Endothelial cell of umbilical vein (primary cell): Measurements from ENCODE around the gene ARHGEF1. TPM values are rescaled to one million over a fixed set of nuclear protein-coding genes. Genes with fewer than 3 reads are reported as not detected.

Experiments
- BruUV-seq: library from RNA; stranded (reverse); fragments of 400-500 nt; replicated peaks from 2 replicates; lab custom pipeline; 2021; lab: Mats Ljungman, UMichigan
- CTCF ChIA-PET: fragments of 300-600, 350-600 bp; sonication (Branson Sonifier 250); formaldehyde crosslinking; loops from one replicate; lab custom pipeline; 2021; ENCODE audit warnings: antibody characterized with exemption, inconsistent platforms; lab: Charles Lee
- POLR2A ChIA-PET: fragments of 300-600, 350-600 bp; sonication (Branson Sonifier 250); formaldehyde crosslinking; loops from one replicate; lab custom pipeline; 2021; ENCODE audit warnings: antibody characterized with exemption, inconsistent platforms; lab: Charles Lee
- DNase-seq: peaks from one replicate; pipeline ENCODE4 v3.0.0-alpha.2; 2011; ENCODE audit warnings: low read depth, low spot score
- FAIRE-seq: peaks from 2 replicates; lab custom pipeline; 2011; peaks lifted over from hg19 to GRCh38; lab: Jason Lieb, UNC
- H2AFZ ChIP-seq: 2 replicates; pipeline ENCODE4 v1.6.0; 2012; ENCODE audit warnings: low read depth, low read length, control low read depth, inconsistent platforms
- H3K27ac ChIP-seq: 2 replicates; pipeline ENCODE4 v1.5.1; 2011; ENCODE audit warnings: low read depth, mild to moderate bottlenecking, control low read depth, low read length, moderate library complexity; ENCODE audit not compliant: insufficient read depth
- H3K27me3 ChIP-seq, 2 experiments: 2 replicates each; pipeline versions ENCODE4 v1.6.0 to v1.6.1; 2011; ENCODE audit warnings: low read length in 2 of 2, mixed read lengths in 1 of 2; ENCODE audit not compliant: control insufficient read depth in 2 of 2, insufficient read depth in 2 of 2
- H3K36me3 ChIP-seq, 2 experiments: 2 replicates in 1 of 2; 3 replicates in 1 of 2; pipeline ENCODE4 v1.5.1; 2011; ENCODE audit warnings: low read length in 2 of 2, mild to moderate bottlenecking in 1 of 2, moderate library complexity in 1 of 2; ENCODE audit not compliant: control insufficient read depth in 2 of 2, insufficient read depth in 2 of 2; ENCODE audit errors: extremely low read depth in 1 of 2
- H3K4me1 ChIP-seq: 3 replicates; pipeline ENCODE4 v1.5.1; 2011; ENCODE audit warnings: mild to moderate bottlenecking, low read length; ENCODE audit not compliant: control insufficient read depth, insufficient read depth; ENCODE audit errors: extremely low read depth
- H3K4me2 ChIP-seq: 2 replicates; pipeline ENCODE4 v1.6.1; 2011; ENCODE audit warnings: low read length, control low read depth, mixed read lengths; ENCODE audit not compliant: insufficient read depth
- H3K4me3 ChIP-seq, 3 experiments: fragments of 200-600 bp in 1 of 3; sonication (generic), shearing (Covaris generic) in 1 of 3; replicated peaks in 1 of 3; 2 replicates each; pipeline ENCODE4 v1.5.1; 2011 to 2016; ENCODE audit warnings: control low read depth in 3 of 3, low read length in 3 of 3, mild to moderate bottlenecking in 2 of 3, inconsistent platforms in 1 of 3, low read depth in 1 of 3, moderate library complexity in 1 of 3; ENCODE audit not compliant: insufficient read depth in 1 of 3
- H3K79me2 ChIP-seq: 2 replicates; pipeline ENCODE4 v1.6.0; 2012; ENCODE audit warnings: low read length, inconsistent platforms; ENCODE audit not compliant: control insufficient read depth, insufficient read depth
- H3K9ac ChIP-seq: replicated peaks from 2 replicates; pipeline ENCODE3; 2011; ENCODE audit warnings: low read length, control low read depth; ENCODE audit not compliant: insufficient read depth; ENCODE audit errors: extremely low read depth
- H3K9me1 ChIP-seq: replicated peaks from 3 replicates; pipeline ENCODE4 v1.6.0; 2011; ENCODE audit warnings: mild to moderate bottlenecking, low read length; ENCODE audit not compliant: control insufficient read depth, insufficient read depth; ENCODE audit errors: extremely low read depth
- H3K9me3 ChIP-seq: replicated peaks from 2 replicates; pipeline ENCODE4 v1.5.1; 2012; ENCODE audit warnings: low read length, inconsistent platforms; ENCODE audit not compliant: control insufficient read depth, insufficient read depth
- H4K20me1 ChIP-seq: replicated peaks from 2 replicates; pipeline ENCODE3; 2011; ENCODE audit warnings: mild to moderate bottlenecking, low read length; ENCODE audit not compliant: control insufficient read depth, insufficient read depth; ENCODE audit errors: extremely low read depth
- EZH2 ChIP-seq: IDR thresholded peaks from 2 replicates; pipeline ENCODE4 v1.6.1; 2012; ENCODE audit warnings: borderline replicate concordance, low read depth, mild to moderate bottlenecking, moderate library complexity, low read length, inconsistent platforms; ENCODE audit not compliant: severe bottlenecking
- FOS ChIP-seq: IDR thresholded peaks from 2 replicates; pipeline ENCODE4 v1.6.1; 2011; ENCODE audit warnings: mild to moderate bottlenecking, low read length, moderate library complexity, borderline replicate concordance; ENCODE audit not compliant: insufficient read depth
- GATA2 ChIP-seq: IDR thresholded peaks from 2 replicates; pipeline ENCODE4 v1.7.0; 2011; ENCODE audit warnings: low read depth, mild to moderate bottlenecking, moderate library complexity, mixed read lengths, low read length; ENCODE audit not compliant: insufficient read length, insufficient read depth
- JUN ChIP-seq: IDR thresholded peaks from 2 replicates; pipeline ENCODE4 v1.6.1; 2011; ENCODE audit warnings: borderline replicate concordance, low read depth; ENCODE audit not compliant: insufficient read length, insufficient read depth
- MYC ChIP-seq: IDR thresholded peaks from one replicate; pipeline ENCODE4 v1.6.1; 2011; ENCODE audit warnings: mild to moderate bottlenecking, low read depth, low read length
- dilution Hi-C: fragments of 300-500 bp; cut with MboI; formaldehyde crosslinking; loops from one replicate; pipeline ENCODE4 v1.15.0; 2019; ENCODE audit warnings: low sequenced_read_pairs; ENCODE audit not compliant: extremely low pct_ligation_motif_present
- intact Hi-C: fragments of 100-400 bp; cut with micrococcal nuclease; formaldehyde crosslinking; loops from one replicate; pipeline ENCODE4 v1.10.0; 2022
- polyA plus RNA-seq, 4 experiments: library from polyadenylated mRNA; depleted of rRNA in 3 of 4; stranded (reverse) in 3 of 4; unstranded in 1 of 4; fragments of >200 nt; gene quantifications; 2 replicates each; pipeline versions ENCODE4 v1.2.1 to v1.2.3, GENCODE V29; 2011 to 2012; ENCODE audit warnings: missing spikeins in 1 of 4
- total RNA-seq: library from RNA; stranded (reverse); gene quantifications from 2 replicates; pipeline ENCODE4 v1.2.3, GENCODE V29; 2021
- TF ChIP-seq, protein P1 (sequence below): IDR thresholded peaks from 2 replicates; pipeline ENCODE4 v1.6.1; 2011; ENCODE audit not compliant: insufficient read depth, insufficient read length
- TF ChIP-seq, protein P2 (sequence below), 2 donors: IDR thresholded peaks; 1 replicate in 1 of 2; 2 replicates in 1 of 2; pipeline ENCODE4 v1.5.1; 2011; ENCODE audit warnings: low read length in 2 of 2, mild to moderate bottlenecking in 2 of 2, moderate library complexity in 2 of 2, control low read depth in 1 of 2, inconsistent platforms in 1 of 2, low read depth in 1 of 2; ENCODE audit not compliant: insufficient read depth in 1 of 2; ENCODE audit errors: extremely low read depth in 1 of 2

ARHGEF1 gene
- total and polyA plus RNA-seq, 2 donors (not counting 3 experiments of a cell fraction or from before 2014, with no cell fraction given) = 65.4 to 123 TPM

DNA sequence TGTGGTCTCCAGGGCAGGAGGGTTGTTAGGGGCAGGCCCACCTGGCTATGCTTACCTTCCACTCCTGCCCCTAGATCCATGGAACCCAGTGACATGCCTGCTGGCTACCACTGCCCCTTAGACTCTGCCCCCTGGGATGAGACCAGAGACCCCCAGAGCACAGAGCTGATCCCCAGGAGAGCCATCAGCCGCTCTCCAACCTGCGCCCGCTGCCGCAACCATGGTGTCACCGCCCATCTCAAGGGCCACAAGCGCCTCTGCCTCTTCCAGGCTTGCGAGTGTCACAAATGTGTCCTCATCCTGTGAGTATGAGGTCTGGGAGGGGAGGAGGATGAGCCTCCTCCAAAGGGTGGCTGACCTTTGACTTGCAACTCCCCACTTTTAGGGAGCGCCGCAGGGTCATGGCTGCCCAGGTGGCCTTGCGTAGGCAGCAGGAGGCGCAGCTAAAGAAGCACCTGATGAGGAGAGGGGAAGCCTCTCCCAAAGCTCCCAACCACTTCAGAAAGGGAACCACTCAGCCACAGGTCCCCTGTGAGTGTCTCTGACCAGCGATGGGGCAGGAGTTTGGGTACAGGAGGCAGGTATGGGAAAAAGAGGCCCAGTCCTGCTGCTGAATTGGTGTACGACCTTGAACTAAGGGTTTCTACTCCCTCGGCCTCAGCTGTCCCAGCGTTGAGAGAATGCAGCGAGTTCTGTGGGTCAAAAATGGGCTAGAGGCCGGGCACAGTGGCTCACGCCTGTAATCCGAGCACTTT is 35.5 kb upstream of the ARHGEF1 start:
- FAIRE-seq (no peak), DNase-seq (no peak)
- H3K4me2 ChIP-seq = no peak overlapping the region
- CTCF ChIA-PET = no interaction called here
- no TSS peak for BruUV-seq
- H3K79me2 ChIP-seq = no peaks in the 10 kb centered on the region
- H3K9me1 ChIP-seq = no peaks in the 10 kb centered on the region
- TF ChIP-seq JUN (no peak), MYC (no peak), FOS (no peak), GATA2 (no peak), EZH2 (no peak)
- TF ChIP-seq, protein P1, sequence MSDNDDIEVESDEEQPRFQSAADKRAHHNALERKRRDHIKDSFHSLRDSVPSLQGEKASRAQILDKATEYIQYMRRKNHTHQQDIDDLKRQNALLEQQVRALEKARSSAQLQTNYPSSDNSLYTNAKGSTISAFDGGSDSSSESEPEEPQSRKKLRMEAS = no peak
- TF ChIP-seq, protein P2, sequence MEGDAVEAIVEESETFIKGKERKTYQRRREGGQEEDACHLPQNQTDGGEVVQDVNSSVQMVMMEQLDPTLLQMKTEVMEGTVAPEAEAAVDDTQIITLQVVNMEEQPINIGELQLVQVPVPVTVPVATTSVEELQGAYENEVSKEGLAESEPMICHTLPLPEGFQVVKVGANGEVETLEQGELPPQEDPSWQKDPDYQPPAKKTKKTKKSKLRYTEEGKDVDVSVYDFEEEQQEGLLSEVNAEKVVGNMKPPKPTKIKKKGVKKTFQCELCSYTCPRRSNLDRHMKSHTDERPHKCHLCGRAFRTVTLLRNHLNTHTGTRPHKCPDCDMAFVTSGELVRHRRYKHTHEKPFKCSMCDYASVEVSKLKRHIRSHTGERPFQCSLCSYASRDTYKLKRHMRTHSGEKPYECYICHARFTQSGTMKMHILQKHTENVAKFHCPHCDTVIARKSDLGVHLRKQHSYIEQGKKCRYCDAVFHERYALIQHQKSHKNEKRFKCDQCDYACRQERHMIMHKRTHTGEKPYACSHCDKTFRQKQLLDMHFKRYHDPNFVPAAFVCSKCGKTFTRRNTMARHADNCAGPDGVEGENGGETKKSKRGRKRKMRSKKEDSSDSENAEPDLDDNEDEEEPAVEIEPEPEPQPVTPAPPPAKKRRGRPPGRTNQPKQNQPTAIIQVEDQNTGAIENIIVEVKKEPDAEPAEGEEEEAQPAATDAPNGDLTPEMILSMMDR (IDR thresholded peaks at IDR 0.05; ENCODE audit: extremely low read depth in 1 of 2, insufficient read depth in 1 of 2, low read depth in 1 of 2, low read length in 2 of 2) = no peak
- no peak overlapping the region for H3K9ac ChIP-seq
- H3K27me3 ChIP-seq = peaks cover 10 to 18% of the 10 kb centered on the region in 2 experiments
- H3K36me3 ChIP-seq = no peaks in the 10 kb centered on the region
- H3K4me1 ChIP-seq = no peaks in the 10 kb centered on the region
- no peak overlapping the region for H3K27ac ChIP-seq
- no peak overlapping the region for H3K4me3 ChIP-seq
- dilution Hi-C loops (no loop called here), intact Hi-C loops (no loop called here)
- H2AFZ ChIP-seq = no peak overlapping the region
- POLR2A ChIA-PET = no interaction called here
- no peaks in the 10 kb centered on the region for H3K9me3 ChIP-seq
- H4K20me1 ChIP-seq = no peaks in the 10 kb centered on the region
